GM12801 (cell line): Measurements from ENCODE around the gene ZC3HAV1L.

ENCODE experiments used
- CTCF ChIP-seq: IDR thresholded peaks from one replicate; pipeline ENCODE4 v1.5.1; 2011; ENCODE audit warnings: control low read depth; ENCODE audit not compliant: insufficient read length; ENCODE audit errors: extremely low read depth

The ZC3HAV1L gene

GRCh38 chr7:139061416-139061815, 25.6 kb upstream of the ZC3HAV1L start:
- TF ChIP-seq CTCF = no peak

GRCh38 chr7:139060695-139061237, 24.9 kb upstream of the ZC3HAV1L start:
- TF ChIP-seq CTCF = no peak

- TF ChIP-seq CTCF = no peak
Measured at GRCh38 chr7:139059905-139060304, 24.1 kb upstream of the ZC3HAV1L start.

DNA sequence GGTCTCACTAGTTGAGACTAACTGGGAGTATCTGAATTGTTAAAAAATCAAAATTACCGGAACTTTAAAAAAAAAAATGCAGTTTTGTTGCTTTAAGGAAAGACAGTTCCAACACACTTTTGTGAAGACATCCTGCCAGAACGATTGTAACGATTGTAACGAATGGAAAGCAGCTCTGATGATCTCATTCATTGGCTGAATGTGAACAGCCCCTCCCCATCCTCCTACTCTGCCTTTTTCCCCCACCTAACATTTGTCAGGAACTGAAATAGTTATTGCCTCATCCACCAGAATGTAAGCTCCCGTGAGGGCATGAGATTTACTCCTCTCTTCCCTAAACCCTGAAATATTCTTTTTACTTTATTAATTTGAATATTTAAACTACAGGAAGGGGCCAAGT, 23.1 kb upstream of the ZC3HAV1L start:
- TF ChIP-seq CTCF = no peak

DNA sequence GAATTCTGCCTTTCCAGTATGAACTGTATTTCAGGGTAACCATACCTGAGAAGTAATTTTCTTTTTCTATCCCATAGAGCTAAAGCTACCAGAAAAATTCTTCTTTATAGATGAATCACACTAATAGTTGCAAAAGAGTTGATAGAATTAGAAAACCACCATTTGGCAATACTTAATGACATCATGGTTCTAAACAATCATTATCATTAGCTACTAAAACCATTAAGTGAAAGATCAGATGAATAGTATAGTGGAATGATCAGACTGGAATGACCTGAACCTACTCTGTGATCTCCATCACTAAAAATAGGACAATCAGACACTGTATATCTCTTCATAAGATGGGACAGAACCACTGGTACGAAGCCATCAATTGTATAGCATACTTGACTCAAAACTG, 19.8 kb upstream of the ZC3HAV1L start:
- TF ChIP-seq CTCF = no peak

DNA sequence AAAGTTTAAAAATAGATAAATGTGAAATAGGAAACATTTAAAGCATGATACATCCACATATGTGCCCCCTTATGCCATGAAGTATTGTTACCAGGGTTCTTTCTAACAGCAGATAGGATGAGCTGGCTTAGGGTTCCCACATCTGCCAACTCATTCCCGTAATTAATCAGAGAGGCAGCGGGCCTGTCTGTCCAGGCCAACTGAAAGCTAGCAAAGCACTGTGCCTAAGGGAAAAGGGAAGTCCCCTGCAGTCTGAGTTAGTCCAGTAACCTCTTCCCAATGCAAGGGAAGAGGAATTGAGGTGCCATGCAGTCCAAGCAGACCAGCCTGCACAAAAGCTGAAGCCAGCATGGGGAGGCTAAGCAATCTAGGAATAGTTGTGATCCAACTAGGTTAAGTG, 18.3 kb upstream of the ZC3HAV1L start:
- TF ChIP-seq CTCF = no peak

DNA sequence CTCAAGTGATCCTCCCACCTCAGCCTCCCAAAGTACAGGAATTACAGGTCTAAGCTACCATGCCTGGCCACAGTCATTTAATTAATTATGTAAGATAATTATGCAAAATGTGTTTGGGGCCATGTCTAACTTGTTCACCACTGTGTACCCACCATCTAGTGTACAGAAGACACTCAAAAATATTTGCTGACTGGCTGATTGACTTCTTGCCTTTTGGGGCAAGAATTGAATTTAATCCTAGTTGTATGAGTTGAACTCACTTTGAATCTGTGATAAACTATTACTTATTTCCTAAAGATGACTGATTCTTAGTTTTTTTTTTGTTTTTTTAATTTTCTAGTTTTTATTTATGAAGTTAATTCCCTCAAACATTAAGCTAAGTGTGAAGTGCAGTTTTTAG, 15.8 kb upstream of the ZC3HAV1L start:
- no peak for TF ChIP-seq CTCF

DNA sequence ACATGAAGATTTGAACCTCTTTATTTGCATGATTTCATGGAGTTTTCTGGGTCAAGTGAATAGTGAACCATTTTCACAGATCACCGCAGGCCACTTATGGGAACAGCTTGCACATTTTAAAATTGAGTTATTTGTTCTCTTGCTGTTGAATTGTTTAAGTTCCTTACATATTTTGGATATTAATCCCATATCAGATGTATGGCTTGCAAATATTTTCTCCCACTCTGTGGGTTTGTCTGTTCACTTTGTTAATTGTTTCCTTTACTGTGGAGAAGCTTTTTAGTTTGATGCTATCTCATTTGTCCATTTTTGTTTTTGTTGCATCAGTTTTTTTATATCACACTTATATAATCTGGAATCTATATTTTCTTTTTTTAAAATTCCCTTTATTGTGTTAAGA, 14.1 kb upstream of the ZC3HAV1L start:
- TF ChIP-seq CTCF = no peak
